Loucy (cell line): ENCODE measurements around the gene SEMA3D.

Experiments used
- EZH2phosphoT487 ChIP-seq: fragments of 200-600 bp; IDR thresholded peaks from 2 replicates; pipeline ENCODE4 v1.6.1; 2018; ENCODE audit warnings: antibody characterized with exemption, mild to moderate bottlenecking, moderate library complexity, borderline replicate concordance
- TF ChIP-seq, protein P1 (sequence below): fragments of 200-600 bp; sonication (generic); conservative IDR thresholded peaks from 2 replicates; pipeline ENCODE4 v1.5.1; 2014; ENCODE audit warnings: mild to moderate bottlenecking, antibody characterized with exemption, low read length

DNA sequence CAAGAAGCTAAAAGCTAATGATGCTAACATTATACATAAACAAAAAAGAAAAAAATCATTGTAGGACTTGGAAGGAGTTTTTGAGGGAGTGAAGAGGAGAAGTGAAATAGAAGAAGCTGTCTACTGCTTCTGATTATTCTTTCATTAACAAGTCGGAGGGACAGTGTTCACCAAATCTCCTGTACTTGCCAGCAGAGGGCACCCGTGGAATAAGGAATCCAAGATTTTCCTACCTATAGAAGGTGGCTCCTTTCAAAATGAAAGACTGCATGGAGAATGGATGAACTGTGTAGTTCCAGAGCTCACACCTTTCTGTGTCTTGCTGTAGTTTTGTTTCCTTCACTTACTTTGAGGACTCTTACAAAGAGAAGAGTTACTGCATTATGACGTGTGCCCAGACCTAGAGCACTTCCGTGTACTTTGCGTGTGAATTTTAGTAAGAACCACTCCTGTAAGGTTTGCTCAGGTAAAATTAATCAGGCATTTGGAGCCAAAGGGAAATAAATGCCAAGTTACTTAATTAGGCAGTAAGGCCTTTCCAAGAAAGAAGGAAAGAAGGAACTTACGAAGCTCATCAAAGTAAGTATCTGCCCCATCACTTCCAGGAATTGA lies 145.1 kb downstream of the SEMA3D start:
- TF ChIP-seq, protein P1, sequence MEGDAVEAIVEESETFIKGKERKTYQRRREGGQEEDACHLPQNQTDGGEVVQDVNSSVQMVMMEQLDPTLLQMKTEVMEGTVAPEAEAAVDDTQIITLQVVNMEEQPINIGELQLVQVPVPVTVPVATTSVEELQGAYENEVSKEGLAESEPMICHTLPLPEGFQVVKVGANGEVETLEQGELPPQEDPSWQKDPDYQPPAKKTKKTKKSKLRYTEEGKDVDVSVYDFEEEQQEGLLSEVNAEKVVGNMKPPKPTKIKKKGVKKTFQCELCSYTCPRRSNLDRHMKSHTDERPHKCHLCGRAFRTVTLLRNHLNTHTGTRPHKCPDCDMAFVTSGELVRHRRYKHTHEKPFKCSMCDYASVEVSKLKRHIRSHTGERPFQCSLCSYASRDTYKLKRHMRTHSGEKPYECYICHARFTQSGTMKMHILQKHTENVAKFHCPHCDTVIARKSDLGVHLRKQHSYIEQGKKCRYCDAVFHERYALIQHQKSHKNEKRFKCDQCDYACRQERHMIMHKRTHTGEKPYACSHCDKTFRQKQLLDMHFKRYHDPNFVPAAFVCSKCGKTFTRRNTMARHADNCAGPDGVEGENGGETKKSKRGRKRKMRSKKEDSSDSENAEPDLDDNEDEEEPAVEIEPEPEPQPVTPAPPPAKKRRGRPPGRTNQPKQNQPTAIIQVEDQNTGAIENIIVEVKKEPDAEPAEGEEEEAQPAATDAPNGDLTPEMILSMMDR: peak; percentile 87
- no peak for TF ChIP-seq EZH2phosphoT487
